Measurements from ENCODE around the gene SYTL2. TPM values are rescaled to one million over a fixed set of nuclear protein-coding genes. Genes with fewer than 3 reads are reported as not detected.

The SYTL2 gene
- total RNA-seq, 1 donor = 10.8 TPM

- TF ChIP-seq, protein P1, sequence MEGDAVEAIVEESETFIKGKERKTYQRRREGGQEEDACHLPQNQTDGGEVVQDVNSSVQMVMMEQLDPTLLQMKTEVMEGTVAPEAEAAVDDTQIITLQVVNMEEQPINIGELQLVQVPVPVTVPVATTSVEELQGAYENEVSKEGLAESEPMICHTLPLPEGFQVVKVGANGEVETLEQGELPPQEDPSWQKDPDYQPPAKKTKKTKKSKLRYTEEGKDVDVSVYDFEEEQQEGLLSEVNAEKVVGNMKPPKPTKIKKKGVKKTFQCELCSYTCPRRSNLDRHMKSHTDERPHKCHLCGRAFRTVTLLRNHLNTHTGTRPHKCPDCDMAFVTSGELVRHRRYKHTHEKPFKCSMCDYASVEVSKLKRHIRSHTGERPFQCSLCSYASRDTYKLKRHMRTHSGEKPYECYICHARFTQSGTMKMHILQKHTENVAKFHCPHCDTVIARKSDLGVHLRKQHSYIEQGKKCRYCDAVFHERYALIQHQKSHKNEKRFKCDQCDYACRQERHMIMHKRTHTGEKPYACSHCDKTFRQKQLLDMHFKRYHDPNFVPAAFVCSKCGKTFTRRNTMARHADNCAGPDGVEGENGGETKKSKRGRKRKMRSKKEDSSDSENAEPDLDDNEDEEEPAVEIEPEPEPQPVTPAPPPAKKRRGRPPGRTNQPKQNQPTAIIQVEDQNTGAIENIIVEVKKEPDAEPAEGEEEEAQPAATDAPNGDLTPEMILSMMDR (IDR thresholded peaks at IDR 0.05; ENCODE audit: insufficient read depth, low read depth, low read length) = no peak
- DNase-seq (ENCODE audit: low read depth) = no peak
- H3K4me3 ChIP-seq (ENCODE audit: low read depth, low read length) = no peak overlapping the region
These were observed 142.8 kb downstream of the SYTL2 start for GRCh38 chr11:85668157-85668556.

- DNase-seq (ENCODE audit: low read depth) = no peak
- H3K4me3 ChIP-seq (ENCODE audit: low read depth, low read length) = no peak overlapping the region
- TF ChIP-seq, protein P1 (IDR thresholded peaks at IDR 0.05; ENCODE audit: insufficient read depth, low read depth, low read length) = no peak
These were observed 144.3 kb downstream of the SYTL2 start for GRCh38 chr11:85666687-85667086.

GRCh38 chr11:85665733-85666132 lies 145.2 kb downstream of the SYTL2 start:
- TF ChIP-seq, protein P1 (IDR thresholded peaks at IDR 0.05; ENCODE audit: insufficient read depth, low read depth, low read length) = no peak
- H3K4me3 ChIP-seq (ENCODE audit: low read depth, low read length) = no peak overlapping the region
- peak; percentile 34 for DNase-seq (ENCODE audit: low read depth)

DNA sequence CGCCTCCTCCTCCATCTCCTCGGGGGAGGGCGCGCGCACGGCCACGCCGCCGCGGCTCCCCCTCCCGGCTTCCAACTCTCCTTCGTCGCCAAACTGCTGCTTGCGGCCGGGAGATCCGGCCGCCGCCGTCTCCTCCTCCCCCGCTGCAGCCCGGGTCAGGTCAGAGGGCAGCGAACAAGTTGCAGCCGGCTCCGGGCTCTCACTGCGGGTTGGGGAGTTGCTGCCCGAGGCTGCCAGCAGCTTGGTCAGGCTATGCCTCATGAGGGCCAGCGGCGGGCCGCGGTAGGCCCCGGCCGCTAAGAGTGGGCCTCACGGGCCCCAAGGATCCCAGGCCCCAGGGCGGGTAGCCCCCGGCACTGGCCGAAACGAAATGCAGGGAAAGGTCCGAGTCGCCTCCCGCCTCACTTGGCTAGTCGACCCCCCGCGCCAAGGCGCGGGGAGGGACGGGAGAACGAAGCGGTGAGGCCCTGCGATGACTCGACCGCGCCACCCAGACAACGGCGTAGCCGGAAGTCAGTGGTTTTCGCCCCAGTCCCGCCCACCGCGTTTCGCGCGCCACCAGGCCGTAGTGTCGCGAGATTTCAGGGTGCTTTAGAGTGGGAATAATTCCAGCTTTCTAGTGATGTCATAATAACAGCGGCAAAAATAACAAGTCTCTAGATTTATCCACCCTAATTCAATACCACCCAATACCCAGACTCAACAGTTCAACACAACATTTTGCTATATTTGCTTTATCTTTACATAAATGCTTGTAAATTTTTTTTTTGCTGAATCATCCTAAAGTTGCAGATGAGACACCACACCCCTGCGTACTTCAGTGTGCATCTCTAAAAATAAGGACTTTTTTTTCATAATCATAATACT lies 146.1 kb downstream of the SYTL2 start, which contains the start of gene CREBZF:
TSS of gene CREBZF (minus strand) at position 515 of the 867 bp plus-strand sequence. CDS start at position 261, 254 bp downstream.
- DNase-seq (ENCODE audit: low read depth) = peak; percentile 96
- H3K4me3 ChIP-seq (ENCODE audit: low read depth, low read length) = peak within 1 kb of the TSS; percentile 97
- TF ChIP-seq, protein P1 (IDR thresholded peaks at IDR 0.05; ENCODE audit: insufficient read depth, low read depth, low read length) = peak; percentile 1

- TF ChIP-seq, protein P1 (IDR thresholded peaks at IDR 0.05; ENCODE audit: insufficient read depth, low read depth, low read length) = peak; percentile 31
- peak overlapping the region; percentile 97 for H3K4me3 ChIP-seq (ENCODE audit: low read depth, low read length)
- peak; percentile 70 for DNase-seq (ENCODE audit: low read depth)
These were observed 147.0 kb downstream of the SYTL2 start for GRCh38 chr11:85663753-85664614.

GRCh38 chr11:85663080-85663752 lies 147.7 kb downstream of the SYTL2 start:
- peak overlapping the region; percentile 97 for H3K4me3 ChIP-seq (ENCODE audit: low read depth, low read length)
- DNase-seq (ENCODE audit: low read depth) = no peak
- TF ChIP-seq, protein P1 (IDR thresholded peaks at IDR 0.05; ENCODE audit: insufficient read depth, low read depth, low read length) = no peak

Data from fibroblast of villous mesenchyme (primary cell).